ENCODE data around the gene TRIM67. TPM values are rescaled to one million over a fixed set of nuclear protein-coding genes. Genes with fewer than 3 reads are reported as not detected.

The TRIM67 gene
- total RNA-seq, 1 donor from 2014 or later: not detected

DNA sequence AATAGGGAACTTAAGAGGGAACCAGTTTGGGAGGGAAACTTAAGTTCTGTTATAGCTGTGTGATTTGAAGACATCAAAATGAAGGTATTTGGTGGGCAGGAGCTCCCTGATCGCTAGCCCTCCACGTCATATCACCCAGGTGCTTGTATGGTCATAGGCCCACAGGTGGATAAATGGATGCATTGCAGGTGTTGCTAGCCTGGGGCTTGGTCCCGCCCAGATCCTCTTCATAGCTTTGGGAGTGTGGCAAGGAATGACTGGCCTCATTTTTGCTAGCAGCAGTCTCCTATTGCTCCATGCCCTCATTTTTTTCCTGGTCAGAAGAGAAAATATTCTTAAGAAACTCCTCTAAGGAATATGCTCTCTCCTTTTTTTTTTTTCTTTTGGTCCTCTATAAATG is 90.5 kb downstream of the TRIM67 start:
- TF ChIP-seq, protein P1, sequence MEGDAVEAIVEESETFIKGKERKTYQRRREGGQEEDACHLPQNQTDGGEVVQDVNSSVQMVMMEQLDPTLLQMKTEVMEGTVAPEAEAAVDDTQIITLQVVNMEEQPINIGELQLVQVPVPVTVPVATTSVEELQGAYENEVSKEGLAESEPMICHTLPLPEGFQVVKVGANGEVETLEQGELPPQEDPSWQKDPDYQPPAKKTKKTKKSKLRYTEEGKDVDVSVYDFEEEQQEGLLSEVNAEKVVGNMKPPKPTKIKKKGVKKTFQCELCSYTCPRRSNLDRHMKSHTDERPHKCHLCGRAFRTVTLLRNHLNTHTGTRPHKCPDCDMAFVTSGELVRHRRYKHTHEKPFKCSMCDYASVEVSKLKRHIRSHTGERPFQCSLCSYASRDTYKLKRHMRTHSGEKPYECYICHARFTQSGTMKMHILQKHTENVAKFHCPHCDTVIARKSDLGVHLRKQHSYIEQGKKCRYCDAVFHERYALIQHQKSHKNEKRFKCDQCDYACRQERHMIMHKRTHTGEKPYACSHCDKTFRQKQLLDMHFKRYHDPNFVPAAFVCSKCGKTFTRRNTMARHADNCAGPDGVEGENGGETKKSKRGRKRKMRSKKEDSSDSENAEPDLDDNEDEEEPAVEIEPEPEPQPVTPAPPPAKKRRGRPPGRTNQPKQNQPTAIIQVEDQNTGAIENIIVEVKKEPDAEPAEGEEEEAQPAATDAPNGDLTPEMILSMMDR (IDR thresholded peaks at IDR 0.05): no peak
- ChIA-PET POLR2A (no interaction called here), CTCF (no interaction called here)
- Mint-ChIP-seq H3K4me3 (no peak overlapping the region), H3K9me3 (no peaks in the 10 kb centered on the region), H3K27me3 (no peaks in the 10 kb centered on the region), H3K4me1 (no peaks in the 10 kb centered on the region), H3K36me3 (ENCODE audit: low read depth) (peaks cover 67% of the 10 kb centered on the region), H3K27ac (no peak overlapping the region)
- ATAC-seq (ENCODE audit: low read depth) (no peak), DNase-seq (no peak)
- intact Hi-C loops (cut with micrococcal nuclease): no loop called here

GRCh38 chr1:231260351-231260750 is 98.5 kb downstream of the TRIM67 start:
- no peaks in the 10 kb centered on the region for H3K27me3 Mint-ChIP-seq
- DNase-seq: no peak
- H3K4me3 Mint-ChIP-seq: no peak overlapping the region
- no peak for ATAC-seq (ENCODE audit: low read depth)
- intact Hi-C loops (cut with micrococcal nuclease): no loop called here
- peaks cover 85% of the 10 kb centered on the region for H3K36me3 Mint-ChIP-seq (ENCODE audit: low read depth)
- H3K9me3 Mint-ChIP-seq: peaks cover 3% of the 10 kb centered on the region
- POLR2A ChIA-PET: no interaction called here
- TF ChIP-seq, protein P1 (IDR thresholded peaks at IDR 0.05): no peak
- no peaks in the 10 kb centered on the region for H3K4me1 Mint-ChIP-seq
- CTCF ChIA-PET: no interaction called here
- no peak overlapping the region for H3K27ac Mint-ChIP-seq

GRCh38 chr1:231264642-231265041 is 102.8 kb downstream of the TRIM67 start:
- H3K27me3 Mint-ChIP-seq: no peaks in the 10 kb centered on the region
- intact Hi-C loops (cut with micrococcal nuclease): no loop called here
- POLR2A ChIA-PET: interaction anchor here (0.6 kb wide), 1 partner anchor 19 kb away, joined by 3 read pairs; no protein-coding TSS in a partner anchor

GRCh38 chr1:231265379-231265778 is 103.5 kb downstream of the TRIM67 start:
- H3K4me3 Mint-ChIP-seq: no peak overlapping the region
- CTCF ChIA-PET: no interaction called here
- POLR2A ChIA-PET: interaction anchor here (0.6 kb wide), 1 partner anchor 20 kb away, joined by 3 read pairs; no protein-coding TSS in a partner anchor
- peaks cover 89% of the 10 kb centered on the region for H3K36me3 Mint-ChIP-seq (ENCODE audit: low read depth)
- intact Hi-C loops (cut with micrococcal nuclease): no loop called here
- no peaks in the 10 kb centered on the region for H3K27me3 Mint-ChIP-seq
- TF ChIP-seq, protein P1 (IDR thresholded peaks at IDR 0.05): no peak
- H3K4me1 Mint-ChIP-seq: no peaks in the 10 kb centered on the region
- no peak overlapping the region for H3K27ac Mint-ChIP-seq
- H3K9me3 Mint-ChIP-seq: no peaks in the 10 kb centered on the region
- no peak for DNase-seq
- no peak for ATAC-seq (ENCODE audit: low read depth)

More at GRCh38 chr1:231264642-231265041, 102.8 kb downstream of the TRIM67 start:
- TF ChIP-seq, protein P1 (IDR thresholded peaks at IDR 0.05): no peak
- CTCF ChIA-PET: no interaction called here
- Mint-ChIP-seq H3K4me1 (no peaks in the 10 kb centered on the region), H3K4me3 (no peak overlapping the region), H3K36me3 (ENCODE audit: low read depth) (peaks cover 89% of the 10 kb centered on the region), H3K27ac (no peak overlapping the region), H3K9me3 (no peaks in the 10 kb centered on the region)
- DNase-seq (no peak), ATAC-seq (ENCODE audit: low read depth) (no peak)

- intact Hi-C loops (cut with micrococcal nuclease): no loop called here
- POLR2A ChIA-PET: no interaction called here
- ATAC-seq (ENCODE audit: low read depth): no peak
- Mint-ChIP-seq H3K27ac (no peak overlapping the region), H3K9me3 (no peaks in the 10 kb centered on the region), H3K27me3 (no peaks in the 10 kb centered on the region), H3K4me3 (no peak overlapping the region), H3K4me1 (no peaks in the 10 kb centered on the region), H3K36me3 (ENCODE audit: low read depth) (peaks cover 89% of the 10 kb centered on the region)
- CTCF ChIA-PET: no interaction called here
- TF ChIP-seq, protein P1 (IDR thresholded peaks at IDR 0.05): no peak
- DNase-seq: no peak
Measured at GRCh38 chr1:231266811-231267322, 105.0 kb downstream of the TRIM67 start.

Other genes starting within 250 kb of the TRIM67 start
- gene TTC13, start 183.2 kb upstream of the TRIM67 start, total RNA-seq: 30.9 and 35.4 TPM in 2 replicates
- 13.1 and 13.7 TPM in 2 replicates for gene ARV1, start 183.0 kb upstream of the TRIM67 start, total RNA-seq
- gene FAM89A, start 121.8 kb upstream of the TRIM67 start, total RNA-seq: 5.2 and 5.3 TPM in 2 replicates
- 45.7 and 47.4 TPM in 2 replicates for gene GNPAT, start 79.2 kb downstream of the TRIM67 start, total RNA-seq
- gene EXOC8, start 175.8 kb downstream of the TRIM67 start, total RNA-seq: 21.7 and 24.9 TPM in 2 replicates
- 14.2 and 18.9 TPM in 2 replicates for gene SPRTN, start 176.2 kb downstream of the TRIM67 start, total RNA-seq

All from activated B cell treated with CpG ODN at 0.5 μM for 24 hours (primary cell).